Endothelial cell of umbilical vein (primary cell): ENCODE results near the gene SRL. TPM values are rescaled to one million over a fixed set of nuclear protein-coding genes. Genes with fewer than 3 reads are reported as not detected.

Experiments
- BruUV-seq: library from RNA; stranded (reverse); fragments of 400-500 nt; replicated peaks from 2 replicates; lab custom pipeline; 2021; lab: Mats Ljungman, UMichigan
- CTCF ChIA-PET: fragments of 300-600, 350-600 bp; sonication (Branson Sonifier 250); formaldehyde crosslinking; loops from one replicate; lab custom pipeline; 2021; ENCODE audit warnings: antibody characterized with exemption, inconsistent platforms; lab: Charles Lee
- POLR2A ChIA-PET: fragments of 300-600, 350-600 bp; sonication (Branson Sonifier 250); formaldehyde crosslinking; loops from one replicate; lab custom pipeline; 2021; ENCODE audit warnings: antibody characterized with exemption, inconsistent platforms; lab: Charles Lee
- DNase-seq: peaks from one replicate; pipeline ENCODE4 v3.0.0-alpha.2; 2011; ENCODE audit warnings: low read depth, low spot score
- FAIRE-seq: peaks from 2 replicates; lab custom pipeline; 2011; peaks lifted over from hg19 to GRCh38; lab: Jason Lieb, UNC
- H2AFZ ChIP-seq: 2 replicates; pipeline ENCODE4 v1.6.0; 2012; ENCODE audit warnings: low read depth, low read length, control low read depth, inconsistent platforms
- H3K27ac ChIP-seq: 2 replicates; pipeline ENCODE4 v1.5.1; 2011; ENCODE audit warnings: low read depth, mild to moderate bottlenecking, control low read depth, low read length, moderate library complexity; ENCODE audit not compliant: insufficient read depth
- H3K27me3 ChIP-seq, 2 experiments: 2 replicates each; pipeline versions ENCODE4 v1.6.0 to v1.6.1; 2011; ENCODE audit warnings: low read length in 2 of 2, mixed read lengths in 1 of 2; ENCODE audit not compliant: control insufficient read depth in 2 of 2, insufficient read depth in 2 of 2
- H3K36me3 ChIP-seq, 2 experiments: 2 replicates in 1 of 2; 3 replicates in 1 of 2; pipeline ENCODE4 v1.5.1; 2011; ENCODE audit warnings: low read length in 2 of 2, mild to moderate bottlenecking in 1 of 2, moderate library complexity in 1 of 2; ENCODE audit not compliant: control insufficient read depth in 2 of 2, insufficient read depth in 2 of 2; ENCODE audit errors: extremely low read depth in 1 of 2
- H3K4me1 ChIP-seq: 3 replicates; pipeline ENCODE4 v1.5.1; 2011; ENCODE audit warnings: mild to moderate bottlenecking, low read length; ENCODE audit not compliant: control insufficient read depth, insufficient read depth; ENCODE audit errors: extremely low read depth
- H3K4me2 ChIP-seq: 2 replicates; pipeline ENCODE4 v1.6.1; 2011; ENCODE audit warnings: low read length, control low read depth, mixed read lengths; ENCODE audit not compliant: insufficient read depth
- H3K4me3 ChIP-seq, 3 experiments: fragments of 200-600 bp in 1 of 3; sonication (generic), shearing (Covaris generic) in 1 of 3; replicated peaks in 1 of 3; 2 replicates each; pipeline ENCODE4 v1.5.1; 2011 to 2016; ENCODE audit warnings: control low read depth in 3 of 3, low read length in 3 of 3, mild to moderate bottlenecking in 2 of 3, inconsistent platforms in 1 of 3, low read depth in 1 of 3, moderate library complexity in 1 of 3; ENCODE audit not compliant: insufficient read depth in 1 of 3
- H3K79me2 ChIP-seq: 2 replicates; pipeline ENCODE4 v1.6.0; 2012; ENCODE audit warnings: low read length, inconsistent platforms; ENCODE audit not compliant: control insufficient read depth, insufficient read depth
- H3K9ac ChIP-seq: replicated peaks from 2 replicates; pipeline ENCODE3; 2011; ENCODE audit warnings: low read length, control low read depth; ENCODE audit not compliant: insufficient read depth; ENCODE audit errors: extremely low read depth
- H3K9me1 ChIP-seq: replicated peaks from 3 replicates; pipeline ENCODE4 v1.6.0; 2011; ENCODE audit warnings: mild to moderate bottlenecking, low read length; ENCODE audit not compliant: control insufficient read depth, insufficient read depth; ENCODE audit errors: extremely low read depth
- H3K9me3 ChIP-seq: replicated peaks from 2 replicates; pipeline ENCODE4 v1.5.1; 2012; ENCODE audit warnings: low read length, inconsistent platforms; ENCODE audit not compliant: control insufficient read depth, insufficient read depth
- H4K20me1 ChIP-seq: replicated peaks from 2 replicates; pipeline ENCODE3; 2011; ENCODE audit warnings: mild to moderate bottlenecking, low read length; ENCODE audit not compliant: control insufficient read depth, insufficient read depth; ENCODE audit errors: extremely low read depth
- EZH2 ChIP-seq: IDR thresholded peaks from 2 replicates; pipeline ENCODE4 v1.6.1; 2012; ENCODE audit warnings: borderline replicate concordance, low read depth, mild to moderate bottlenecking, moderate library complexity, low read length, inconsistent platforms; ENCODE audit not compliant: severe bottlenecking
- FOS ChIP-seq: IDR thresholded peaks from 2 replicates; pipeline ENCODE4 v1.6.1; 2011; ENCODE audit warnings: mild to moderate bottlenecking, low read length, moderate library complexity, borderline replicate concordance; ENCODE audit not compliant: insufficient read depth
- GATA2 ChIP-seq: IDR thresholded peaks from 2 replicates; pipeline ENCODE4 v1.7.0; 2011; ENCODE audit warnings: low read depth, mild to moderate bottlenecking, moderate library complexity, mixed read lengths, low read length; ENCODE audit not compliant: insufficient read length, insufficient read depth
- JUN ChIP-seq: IDR thresholded peaks from 2 replicates; pipeline ENCODE4 v1.6.1; 2011; ENCODE audit warnings: borderline replicate concordance, low read depth; ENCODE audit not compliant: insufficient read length, insufficient read depth
- MYC ChIP-seq: IDR thresholded peaks from one replicate; pipeline ENCODE4 v1.6.1; 2011; ENCODE audit warnings: mild to moderate bottlenecking, low read depth, low read length
- POLR2A ChIP-seq: IDR thresholded peaks from 2 replicates; pipeline ENCODE4 v1.6.1; 2012; ENCODE audit warnings: low read depth, mild to moderate bottlenecking, control low read depth, low read length
- POLR2AphosphoS5 ChIP-seq: IDR thresholded peaks from 2 replicates; pipeline ENCODE4 v1.6.1; 2012; ENCODE audit warnings: low read depth, mild to moderate bottlenecking, control low read depth, low read length, moderate library complexity; ENCODE audit not compliant: insufficient read depth
- dilution Hi-C: fragments of 300-500 bp; cut with MboI; formaldehyde crosslinking; loops from one replicate; pipeline ENCODE4 v1.15.0; 2019; ENCODE audit warnings: low sequenced_read_pairs; ENCODE audit not compliant: extremely low pct_ligation_motif_present
- intact Hi-C: fragments of 100-400 bp; cut with micrococcal nuclease; formaldehyde crosslinking; loops from one replicate; pipeline ENCODE4 v1.10.0; 2022
- polyA plus RNA-seq, 4 experiments: library from polyadenylated mRNA; depleted of rRNA in 3 of 4; stranded (reverse) in 3 of 4; unstranded in 1 of 4; fragments of >200 nt; gene quantifications; 2 replicates each; pipeline versions ENCODE4 v1.2.1 to v1.2.3, GENCODE V29; 2011 to 2012; ENCODE audit warnings: missing spikeins in 1 of 4
- total RNA-seq: library from RNA; stranded (reverse); gene quantifications from 2 replicates; pipeline ENCODE4 v1.2.3, GENCODE V29; 2021
- TF ChIP-seq, protein P1 (sequence below), 2 donors: IDR thresholded peaks; 1 replicate in 1 of 2; 2 replicates in 1 of 2; pipeline ENCODE4 v1.5.1; 2011; ENCODE audit warnings: low read length in 2 of 2, mild to moderate bottlenecking in 2 of 2, moderate library complexity in 2 of 2, control low read depth in 1 of 2, inconsistent platforms in 1 of 2, low read depth in 1 of 2; ENCODE audit not compliant: insufficient read depth in 1 of 2; ENCODE audit errors: extremely low read depth in 1 of 2
- TF ChIP-seq, protein P2 (sequence below): IDR thresholded peaks from 2 replicates; pipeline ENCODE4 v1.6.1; 2011; ENCODE audit not compliant: insufficient read depth, insufficient read length

SRL gene
- total and polyA plus RNA-seq, 2 donors (not counting 3 experiments of a cell fraction or from before 2014, with no cell fraction given), result 0.21 to 0.29 TPM

DNA sequence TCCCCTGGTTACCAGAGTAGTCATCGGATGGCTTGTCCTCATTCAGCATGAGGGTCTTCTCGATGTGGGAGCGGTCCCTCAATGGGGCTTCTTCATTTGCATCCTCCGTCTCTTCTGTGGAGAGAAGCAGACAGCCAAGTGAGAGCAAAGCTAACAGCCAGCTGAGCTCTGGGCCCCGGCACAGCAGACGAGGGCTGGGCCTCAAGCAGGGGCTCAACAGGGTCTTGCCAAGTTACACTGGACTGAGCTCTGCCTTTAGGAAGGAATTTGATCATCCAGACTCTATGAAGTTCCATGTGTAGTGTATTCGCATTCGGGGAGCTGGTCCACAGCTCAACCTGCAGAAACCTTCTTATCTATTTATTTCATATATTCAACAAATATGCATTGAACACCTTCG is 37.4 kb downstream of the SRL start:
- no peak overlapping the region for H2AFZ ChIP-seq
- TF ChIP-seq JUN, result no peak
- no peak for TF ChIP-seq POLR2AphosphoS5
- TF ChIP-seq, protein P1, sequence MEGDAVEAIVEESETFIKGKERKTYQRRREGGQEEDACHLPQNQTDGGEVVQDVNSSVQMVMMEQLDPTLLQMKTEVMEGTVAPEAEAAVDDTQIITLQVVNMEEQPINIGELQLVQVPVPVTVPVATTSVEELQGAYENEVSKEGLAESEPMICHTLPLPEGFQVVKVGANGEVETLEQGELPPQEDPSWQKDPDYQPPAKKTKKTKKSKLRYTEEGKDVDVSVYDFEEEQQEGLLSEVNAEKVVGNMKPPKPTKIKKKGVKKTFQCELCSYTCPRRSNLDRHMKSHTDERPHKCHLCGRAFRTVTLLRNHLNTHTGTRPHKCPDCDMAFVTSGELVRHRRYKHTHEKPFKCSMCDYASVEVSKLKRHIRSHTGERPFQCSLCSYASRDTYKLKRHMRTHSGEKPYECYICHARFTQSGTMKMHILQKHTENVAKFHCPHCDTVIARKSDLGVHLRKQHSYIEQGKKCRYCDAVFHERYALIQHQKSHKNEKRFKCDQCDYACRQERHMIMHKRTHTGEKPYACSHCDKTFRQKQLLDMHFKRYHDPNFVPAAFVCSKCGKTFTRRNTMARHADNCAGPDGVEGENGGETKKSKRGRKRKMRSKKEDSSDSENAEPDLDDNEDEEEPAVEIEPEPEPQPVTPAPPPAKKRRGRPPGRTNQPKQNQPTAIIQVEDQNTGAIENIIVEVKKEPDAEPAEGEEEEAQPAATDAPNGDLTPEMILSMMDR (IDR thresholded peaks at IDR 0.05; ENCODE audit: extremely low read depth in 1 of 2, insufficient read depth in 1 of 2, low read depth in 1 of 2, low read length in 2 of 2), result no peak
- no peak for TF ChIP-seq MYC
- TF ChIP-seq, protein P2, sequence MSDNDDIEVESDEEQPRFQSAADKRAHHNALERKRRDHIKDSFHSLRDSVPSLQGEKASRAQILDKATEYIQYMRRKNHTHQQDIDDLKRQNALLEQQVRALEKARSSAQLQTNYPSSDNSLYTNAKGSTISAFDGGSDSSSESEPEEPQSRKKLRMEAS, result no peak
- no peak for TF ChIP-seq POLR2A
- TF ChIP-seq GATA2, result no peak
- no peak for TF ChIP-seq EZH2
- TF ChIP-seq FOS, result no peak
- no peak overlapping the region for H3K9ac ChIP-seq
- CTCF ChIA-PET, result interaction anchor here (0.9 to 1.4 kb wide), 3 partner anchors 49 to 221 kb away, joined by 3 to 5 read pairs (median 3); no protein-coding TSS in a partner anchor
- intact Hi-C loops, result no loop called here
- FAIRE-seq (no peak), DNase-seq (no peak)
- no peaks in the 10 kb centered on the region for H3K9me3 ChIP-seq
- H4K20me1 ChIP-seq, result no peaks in the 10 kb centered on the region
- no peaks in the 10 kb centered on the region for H3K4me1 ChIP-seq
- POLR2A ChIA-PET, result no interaction called here
- H3K9me1 ChIP-seq, result no peaks in the 10 kb centered on the region
- H3K36me3 ChIP-seq, result no peaks in the 10 kb centered on the region
- BruUV-seq, result no TSS peak
- no peak overlapping the region for H3K27ac ChIP-seq
- no peak overlapping the region for H3K4me3 ChIP-seq
- dilution Hi-C loops, result no loop called here
- H3K79me2 ChIP-seq, result no peaks in the 10 kb centered on the region
- H3K4me2 ChIP-seq, result no peak overlapping the region
- no peaks in the 10 kb centered on the region for H3K27me3 ChIP-seq
